K562 (cell line): ENCODE results near the gene CNTNAP3.
"Not testable (repeated sequence)": the region's sequence is repeated elsewhere in the genome, so short reads cannot be mapped to it uniquely, and the experiment has no call there.

Source experiments
- IRF1 ChIP-seq: sonication (generic); formaldehyde crosslinking; IDR thresholded peaks from 2 replicates; pipeline ENCODE4 v1.8.0; 2022; ENCODE audit warnings: missing genetic modification reagents, mild to moderate bottlenecking, borderline replicate concordance
- SRSF1 ChIP-seq: fragments of 200-400 bp; formaldehyde crosslinking; IDR thresholded peaks from 2 replicates; pipeline ENCODE4 v1.6.1; 2017; ENCODE audit warnings: mild to moderate bottlenecking, low read depth, low read length, moderate library complexity

- TF ChIP-seq IRF1 (CRISPR knock-in tag); SRSF1: not testable (repeated sequence)
These were observed 220.3 kb downstream of the CNTNAP3 start for GRCh38 chr9:39067683-39068082.
